Activated gamma-delta T cell treated with anti-CD3 and anti-CD28 coated beads, Interleukin-2, amount 50 U/mL, for 16 hours (primary cell): Measurements from ENCODE around the gene PTPRF.

Source experiments
- DNase-seq: peaks from one replicate; pipeline ENCODE4 v3.0.0-alpha.2; 2020; ENCODE audit warnings: low read depth

PTPRF gene

GRCh38 chr1:43582162-43582566, 51.5 kb downstream of the PTPRF start:
- peak; percentile 12 for DNase-seq

- DNase-seq = no peak
Measured at GRCh38 chr1:43583058-43583457, 52.4 kb downstream of the PTPRF start.

GRCh38 chr1:43584204-43584603, 53.5 kb downstream of the PTPRF start:
- DNase-seq = no peak

- no peak for DNase-seq
Measured at GRCh38 chr1:43585557-43585956, 54.9 kb downstream of the PTPRF start.

GRCh38 chr1:43586136-43586731, 55.6 kb downstream of the PTPRF start:
- DNase-seq = no peak

- no peak for DNase-seq
Measured at GRCh38 chr1:43587001-43587400, 56.3 kb downstream of the PTPRF start.

GRCh38 chr1:43587594-43587993, 56.9 kb downstream of the PTPRF start:
- DNase-seq = no peak

GRCh38 chr1:43588592-43588991, 57.9 kb downstream of the PTPRF start:
- DNase-seq = no peak

- DNase-seq = no peak
Measured at GRCh38 chr1:43590388-43590925, 59.8 kb downstream of the PTPRF start.

- no peak for DNase-seq
Measured at GRCh38 chr1:43591181-43591580, 60.5 kb downstream of the PTPRF start.

GRCh38 chr1:43592051-43592665, 61.5 kb downstream of the PTPRF start:
- no peak for DNase-seq

- no peak for DNase-seq
Measured at GRCh38 chr1:43592974-43593683, 62.4 kb downstream of the PTPRF start.

GRCh38 chr1:43596579-43596978, 65.9 kb downstream of the PTPRF start:
- DNase-seq = no peak

- DNase-seq = no peak
Measured at GRCh38 chr1:43597028-43597427, 66.3 kb downstream of the PTPRF start.

GRCh38 chr1:43597721-43598120, 67.0 kb downstream of the PTPRF start:
- DNase-seq = no peak

- DNase-seq = no peak
Measured at GRCh38 chr1:43598622-43599021, 67.9 kb downstream of the PTPRF start.

- no peak for DNase-seq
Measured at GRCh38 chr1:43600033-43601020, 69.6 kb downstream of the PTPRF start.

- DNase-seq = no peak
Measured at GRCh38 chr1:43602990-43603389, 72.3 kb downstream of the PTPRF start.

- no peak for DNase-seq
Measured at GRCh38 chr1:43604192-43604591, 73.5 kb downstream of the PTPRF start.

- no peak for DNase-seq
Measured at GRCh38 chr1:43605157-43605556, 74.5 kb downstream of the PTPRF start.

GRCh38 chr1:43605766-43606165, 75.1 kb downstream of the PTPRF start:
- no peak for DNase-seq

GRCh38 chr1:43606624-43607023, 75.9 kb downstream of the PTPRF start:
- DNase-seq = no peak
